HCT116 (cell line): ENCODE data around the gene ATP8A2.

Source experiments
- ATF3 ChIP-seq: IDR thresholded peaks from 2 replicates; pipeline ENCODE4 v1.6.1; 2012
- CEBPB ChIP-seq: IDR thresholded peaks from 2 replicates; pipeline ENCODE4 v1.6.1; 2012; ENCODE audit warnings: low read depth
- CTCF ChIP-seq, 3 experiments: fragments of 200-600 bp in 1 of 3; sonication (generic) in 1 of 3; IDR thresholded peaks in 2 of 3; conservative IDR thresholded peaks in 1 of 3; 2 replicates each; pipeline ENCODE4 v1.5.1; 2012 to 2017; ENCODE audit warnings: low read depth in 2 of 3, low read length in 2 of 3, antibody characterized with exemption in 1 of 3, borderline replicate concordance in 1 of 3, control low read depth in 1 of 3, mild to moderate bottlenecking in 1 of 3, mixed read lengths in 1 of 3, mixed run types in 1 of 3, moderate library complexity in 1 of 3; ENCODE audit not compliant: insufficient read depth in 1 of 3
- EZH2 ChIP-seq: fragments of 200-600 bp; sonication (generic); IDR thresholded peaks from 2 replicates; pipeline ENCODE4 v1.6.1; 2017; ENCODE audit warnings: antibody characterized with exemption, mixed run types
- POLR2A ChIP-seq: IDR thresholded peaks from 2 replicates; pipeline ENCODE4 v1.7.0; 2011; ENCODE audit warnings: borderline replicate concordance; ENCODE audit not compliant: insufficient read depth, insufficient read length; ENCODE audit errors: extremely low read depth
- SP1 ChIP-seq: IDR thresholded peaks from 2 replicates; pipeline ENCODE4 v1.6.1; 2012; ENCODE audit warnings: low read depth
- YY1 ChIP-seq: IDR thresholded peaks from 2 replicates; pipeline ENCODE4 v1.6.1; 2011; ENCODE audit warnings: low read length, low read depth, moderate library complexity, mild to moderate bottlenecking; ENCODE audit not compliant: insufficient replicate concordance; ENCODE audit errors: extremely low read depth

GRCh38 chr13:25806264-25806974 lies 434.6 kb downstream of the ATP8A2 start:
- TF ChIP-seq CTCF (IDR thresholded peaks at IDR 0.05 in 2 of 3, conservative IDR thresholded peaks at IDR 0.05 in 1 of 3; ENCODE audit: borderline replicate concordance in 1 of 3, insufficient read depth in 1 of 3, low read depth in 2 of 3, low read length in 2 of 3) (no peak), POLR2A (no peak), YY1 (no peak), CEBPB (no peak), ATF3 (no peak), EZH2 (no peak), SP1 (no peak)
